CD4-positive, alpha-beta T cell treated with Interferon alpha-2 for 1 hour (primary cell): Measurements from ENCODE around the gene USP50.
"Not testable (repeated sequence)": the region's sequence is repeated elsewhere in the genome, so short reads cannot be mapped to it uniquely, and the experiment has no call there.

Experiments
- DNase-seq, 2 donors: peaks; one replicate each; pipeline ENCODE4 v3.0.0-alpha.2; 2020 to 2022

Gene USP50

DNA sequence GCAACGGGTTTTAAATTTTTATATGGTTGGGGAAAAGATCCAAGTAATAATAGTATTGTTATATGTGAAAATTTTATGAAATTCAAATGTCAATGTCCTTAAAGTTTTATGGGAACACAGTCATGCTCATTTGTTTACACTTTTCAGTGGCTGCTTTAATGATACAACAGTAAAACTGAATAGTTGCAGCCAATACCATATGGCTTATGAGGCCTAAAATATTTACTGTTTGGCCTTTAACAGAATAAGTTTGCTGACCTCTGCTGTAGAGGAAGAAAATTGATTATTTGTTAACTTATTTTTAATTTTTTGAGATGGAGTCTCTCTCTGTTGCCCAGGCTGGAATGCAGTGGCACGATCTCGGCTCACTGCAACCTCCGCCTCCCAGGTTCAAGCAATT is 44.7 kb downstream of the USP50 start:
- no peak for DNase-seq

DNA sequence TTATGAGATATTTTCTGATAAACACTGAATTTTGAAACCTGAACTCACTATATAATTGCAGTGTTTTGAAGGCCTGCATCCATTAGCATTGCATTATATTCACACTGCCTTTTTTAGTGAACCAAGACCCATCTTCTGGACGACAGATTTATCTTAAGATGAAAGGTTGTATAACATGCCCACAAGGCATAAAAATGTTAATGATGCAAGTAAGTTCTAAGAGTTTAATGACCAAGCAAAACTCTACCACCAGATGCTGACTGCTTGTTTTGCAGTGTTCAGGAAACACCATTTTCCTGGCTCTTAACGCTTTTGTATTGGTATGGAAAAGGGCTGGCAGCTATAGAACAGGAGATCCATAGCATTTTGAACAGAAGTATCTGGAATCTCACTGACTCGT is 46.1 kb downstream of the USP50 start:
- no peak for DNase-seq

GRCh38 chr15:50496692-50497091 is 49.8 kb downstream of the USP50 start:
- no peak for DNase-seq

DNA sequence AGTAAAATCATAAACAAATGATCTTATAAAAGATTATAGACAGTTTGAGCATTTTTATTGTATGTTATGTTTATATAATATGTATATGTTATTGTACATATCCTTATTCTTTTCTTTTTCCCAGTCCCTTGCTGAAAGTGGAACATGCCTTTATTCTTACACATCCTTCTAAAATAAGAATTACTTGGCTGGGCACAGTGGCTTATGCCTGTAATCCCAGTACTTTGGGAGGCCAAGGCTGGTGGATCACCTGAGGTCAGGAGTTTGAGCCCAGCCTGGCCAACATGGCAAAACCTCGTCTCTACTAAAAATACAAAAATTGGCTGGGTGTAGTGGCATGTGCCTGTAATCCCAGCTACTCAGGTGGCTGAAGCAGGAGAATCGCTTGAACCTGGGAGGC is 51.9 kb downstream of the USP50 start:
- DNase-seq = not testable (repeated sequence)

DNA sequence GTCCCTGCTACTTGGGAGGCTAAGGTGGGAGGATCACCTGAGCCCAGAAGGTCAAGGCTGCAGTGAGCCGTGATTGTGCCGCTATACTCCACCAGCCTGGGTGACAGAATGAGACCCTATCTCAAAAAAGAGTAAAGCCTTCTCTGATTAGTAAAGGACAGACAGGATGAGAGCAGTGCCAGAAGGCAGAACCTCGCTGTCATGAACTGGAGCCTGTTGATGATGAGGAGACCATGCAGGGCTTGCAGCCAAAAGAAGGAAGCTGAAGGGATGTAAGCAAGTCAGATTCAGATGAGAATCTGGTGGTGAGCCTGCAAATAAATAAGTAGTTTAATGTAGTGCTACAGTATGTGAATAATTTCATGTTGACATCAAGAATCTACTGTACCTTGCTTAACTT is 52.8 kb downstream of the USP50 start:
- no peak for DNase-seq

GRCh38 chr15:50487287-50487686 is 59.2 kb downstream of the USP50 start:
- no peak for DNase-seq

- DNase-seq = no peak
Measured at GRCh38 chr15:50485389-50485788, 61.1 kb downstream of the USP50 start.

DNA sequence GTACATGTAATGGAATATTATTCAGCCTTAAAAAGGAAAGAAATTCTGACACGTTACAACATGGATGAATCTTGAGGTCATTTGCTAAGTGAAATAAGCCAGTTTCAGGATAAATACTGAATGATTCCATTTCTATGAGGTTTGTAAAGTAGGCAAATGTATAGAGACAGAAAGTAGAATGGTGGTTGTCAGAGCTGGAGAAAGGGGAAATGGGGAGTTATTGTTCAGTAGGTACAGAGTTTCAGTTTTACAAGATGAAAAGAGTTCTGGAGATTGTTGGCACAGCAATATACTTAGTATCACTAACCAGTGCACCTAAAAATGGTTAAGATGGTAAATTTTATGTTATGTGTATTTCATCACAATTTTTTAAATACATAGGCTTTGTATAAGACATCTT is 61.7 kb downstream of the USP50 start:
- DNase-seq = no peak

- no peak for DNase-seq
Measured at GRCh38 chr15:50476143-50476542, 70.3 kb downstream of the USP50 start.

GRCh38 chr15:50471072-50471471 is 75.4 kb downstream of the USP50 start:
- no peak for DNase-seq

- DNase-seq = no peak
Measured at GRCh38 chr15:50463423-50464358, 82.8 kb downstream of the USP50 start.

DNA sequence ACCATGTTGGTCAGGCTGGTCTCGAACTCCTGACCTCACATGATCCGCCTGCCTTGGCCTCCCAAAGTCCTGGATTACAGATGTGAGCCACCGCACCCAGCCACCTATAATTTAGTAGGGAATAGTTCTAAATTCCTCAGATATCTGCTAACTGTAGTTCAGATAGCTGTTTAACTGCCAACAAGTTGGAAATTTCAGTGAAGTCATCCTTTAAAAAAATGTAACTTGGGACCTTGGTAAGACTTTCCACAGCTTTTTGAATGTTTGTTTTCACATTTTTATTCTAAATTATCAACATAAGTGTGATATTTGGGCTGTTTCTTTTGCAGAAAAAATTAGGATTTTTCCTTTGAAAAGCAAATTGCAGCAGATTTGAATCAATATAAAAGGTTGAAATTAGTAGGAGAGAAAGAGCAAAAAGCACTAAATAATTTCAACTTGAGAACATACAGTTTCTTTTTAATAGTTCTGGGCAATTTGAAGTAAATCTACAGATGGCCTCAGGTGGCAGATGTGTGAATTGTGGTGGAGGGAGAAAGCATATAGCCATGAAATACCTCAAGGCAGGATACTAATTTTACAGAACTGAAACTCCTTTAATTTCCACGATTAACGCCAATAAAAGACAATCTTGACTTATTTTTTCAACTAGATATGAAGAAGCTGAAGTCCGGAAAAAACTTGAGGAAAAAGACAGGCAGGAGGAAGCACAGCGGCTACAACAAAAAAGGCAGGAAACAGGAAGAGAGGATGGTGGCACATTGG is 87.9 kb downstream of the USP50 start:
- no peak for DNase-seq

GRCh38 chr15:50452927-50453326 is 93.5 kb downstream of the USP50 start:
- no peak for DNase-seq
